K562 treated with DMSO at 1 percent for 48 hours (cell line): ENCODE results near the gene ERI3. TPM values are rescaled to one million over a fixed set of nuclear protein-coding genes. Genes with fewer than 3 reads are reported as not detected.

Experiments used
- total RNA-seq: library from RNA; unstranded; fragments of 300-600 nt; gene quantifications from 2 replicates; pipeline ENCODE4 v1.2.3, GENCODE V29; 2022; ENCODE audit warnings: low replicate concordance; ENCODE audit errors: extremely low read depth

The ERI3 gene, protein sequence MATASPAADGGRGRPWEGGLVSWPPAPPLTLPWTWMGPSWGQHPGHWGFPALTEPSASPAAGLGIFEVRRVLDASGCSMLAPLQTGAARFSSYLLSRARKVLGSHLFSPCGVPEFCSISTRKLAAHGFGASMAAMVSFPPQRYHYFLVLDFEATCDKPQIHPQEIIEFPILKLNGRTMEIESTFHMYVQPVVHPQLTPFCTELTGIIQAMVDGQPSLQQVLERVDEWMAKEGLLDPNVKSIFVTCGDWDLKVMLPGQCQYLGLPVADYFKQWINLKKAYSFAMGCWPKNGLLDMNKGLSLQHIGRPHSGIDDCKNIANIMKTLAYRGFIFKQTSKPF
- 248 TPM in 1 of 2 replicates, not detected in the other for total RNA-seq

DNA sequence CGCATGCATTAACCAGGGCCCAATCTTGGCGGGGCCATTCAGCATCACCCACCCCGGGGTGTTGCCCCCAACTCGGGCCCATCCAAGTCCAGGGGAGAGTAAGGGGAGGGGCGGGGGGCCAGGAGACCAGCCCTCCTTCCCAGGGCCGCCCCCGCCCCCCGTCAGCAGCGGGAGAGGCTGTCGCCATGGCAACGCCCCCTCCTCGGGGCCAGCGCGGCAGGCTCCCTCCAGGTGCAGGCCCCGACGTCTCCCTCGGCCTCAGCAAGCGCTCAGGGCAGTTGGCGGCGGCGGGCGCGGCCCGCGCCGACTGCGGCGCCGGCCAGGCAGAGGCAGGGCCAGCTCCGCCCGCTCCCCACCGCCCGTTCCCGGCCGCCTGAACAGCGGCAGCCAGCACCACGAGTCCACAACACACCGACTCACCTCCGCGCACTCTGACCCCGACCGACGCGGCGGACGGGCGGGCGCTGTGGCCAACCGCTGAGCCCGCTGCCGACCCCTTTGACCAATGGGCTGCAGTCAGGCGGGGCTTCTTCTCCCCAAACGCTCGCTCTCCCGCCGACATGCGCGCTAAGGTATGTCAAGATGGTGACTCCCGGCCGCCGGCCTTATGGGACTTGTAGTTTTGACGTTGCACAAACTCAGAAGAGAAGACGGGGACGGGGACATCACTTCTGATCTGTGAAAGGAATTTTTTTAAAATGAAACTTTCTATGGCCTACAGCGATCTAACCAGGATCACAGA, at the start of gene ERI3:
Gene ERI3, minus strand, starts transcription at position 418 of the 742 bp plus-strand sequence. Its CDS starts 231 bp downstream, at position 187.

DNA sequence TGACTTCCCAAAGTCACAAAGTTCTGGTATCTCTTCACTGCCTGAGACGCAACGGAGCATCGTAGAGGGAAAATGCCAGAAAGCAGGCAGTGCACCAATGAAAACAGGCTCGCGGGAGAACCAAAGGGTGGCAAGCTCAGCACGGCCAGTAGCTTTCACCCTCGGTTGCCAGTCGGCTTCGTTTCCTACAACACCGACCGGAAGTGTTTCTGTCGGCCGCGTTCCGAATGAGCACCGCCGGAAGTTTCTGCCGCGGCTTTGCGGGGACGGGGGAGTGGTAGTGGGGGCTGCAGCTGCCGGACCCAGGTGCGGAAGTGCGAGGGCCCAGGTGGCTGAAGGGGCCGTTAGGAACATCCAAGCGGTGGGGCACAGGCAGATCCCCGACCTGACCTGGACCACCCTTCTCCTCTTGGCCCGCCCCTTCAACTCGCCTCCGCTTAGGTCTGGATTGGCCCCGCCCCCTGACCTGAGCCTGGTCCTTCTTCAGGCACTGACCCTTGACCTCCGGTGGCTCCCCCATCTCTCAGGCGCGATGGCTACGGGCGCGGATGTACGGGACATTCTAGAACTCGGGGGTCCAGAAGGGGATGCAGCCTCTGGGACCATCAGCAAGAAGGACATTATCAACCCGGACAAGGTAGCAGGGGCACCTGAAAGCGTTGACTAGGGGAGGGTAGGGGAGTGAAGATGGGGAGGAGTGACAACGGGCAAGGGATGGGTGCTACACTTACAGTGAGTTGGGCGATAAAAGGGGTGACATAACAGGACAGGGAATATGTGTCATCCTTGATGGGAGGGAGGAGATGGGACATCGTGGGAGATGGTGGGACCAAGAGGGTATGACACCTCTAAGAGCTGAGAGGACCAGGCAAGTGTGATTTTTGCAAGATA, 141.6 kb downstream of the ERI3 start, which contains the start of gene DMAP1:
Gene DMAP1, plus strand, starts transcription at position 250 of the 891 bp plus-strand sequence. Its CDS starts 283 bp downstream, at position 533.

Other genes starting within 250 kb of the ERI3 start
- not detected in 2 replicates for gene KLF17, start 236.4 kb downstream of the ERI3 start, total RNA-seq
- gene KLF18, start 213.6 kb downstream of the ERI3 start, total RNA-seq, result not detected in 2 replicates
- gene DMAP1, start 141.8 kb downstream of the ERI3 start, total RNA-seq, result not detected in 2 replicates
- not detected in 2 replicates for gene RNF220, start 50.0 kb upstream of the ERI3 start, total RNA-seq